ENCODE data around the gene AKR1C4. TPM values are rescaled to one million over a fixed set of nuclear protein-coding genes. Genes with fewer than 3 reads are reported as not detected.
"Not testable (repeated sequence)": the region's sequence is repeated elsewhere in the genome, so short reads cannot be mapped to it uniquely, and the experiment has no call there.

Gene AKR1C4
- total RNA-seq, 1 donor from 2014 or later = not detected

DNA sequence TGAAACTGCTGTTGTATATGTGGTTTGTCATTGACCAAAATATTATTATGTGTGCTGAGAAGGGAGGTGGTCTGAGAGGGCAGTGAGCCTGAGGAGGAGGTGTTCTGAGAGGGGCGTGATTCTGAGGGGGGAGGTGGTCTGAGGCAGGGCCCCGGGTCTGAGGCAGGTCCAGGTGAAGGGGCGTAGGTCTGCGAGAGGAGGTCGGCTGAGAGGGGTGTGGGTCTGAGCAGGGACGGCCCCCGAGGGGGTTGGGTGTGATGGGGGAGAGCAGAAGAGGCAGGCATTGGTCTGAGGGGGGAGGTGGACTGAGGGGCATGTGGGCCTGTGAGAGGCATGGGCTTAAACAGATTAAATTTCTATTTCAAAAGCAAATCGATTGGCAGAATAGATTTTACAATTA, 32.4 kb downstream of the AKR1C4 start:
- Histone ChIP-seq H3K36me3 (no peaks in the 10 kb centered on the region), H3K27me3 (ENCODE audit: low read depth) (no peaks in the 10 kb centered on the region), H3K4me1 (no peaks in the 10 kb centered on the region), H3K4me3 (no peak overlapping the region), H3K9me3 (replicated peaks) (peaks cover 7% of the 10 kb centered on the region), H3K27ac (replicated peaks) (no peak overlapping the region)
- no peak for DNase-seq
- no peak for TF ChIP-seq CTCF (IDR thresholded peaks at IDR 0.05; ENCODE audit: borderline replicate concordance)
- intact Hi-C loops (cut with micrococcal nuclease) = no loop called here

- Histone ChIP-seq H3K27ac (replicated peaks) (no peak overlapping the region), H3K9me3 (replicated peaks) (peaks cover 11% of the 10 kb centered on the region), H3K27me3 (ENCODE audit: low read depth) (no peaks in the 10 kb centered on the region), H3K4me1 (no peaks in the 10 kb centered on the region), H3K36me3 (no peaks in the 10 kb centered on the region), H3K4me3 (no peak overlapping the region)
- intact Hi-C loops (cut with micrococcal nuclease) = no loop called here
- no peak for TF ChIP-seq CTCF (IDR thresholded peaks at IDR 0.05; ENCODE audit: borderline replicate concordance)
- no peak for DNase-seq
Observed at GRCh38 chr10:5233324-5233723, 36.7 kb downstream of the AKR1C4 start.

GRCh38 chr10:5234106-5234860, 37.6 kb downstream of the AKR1C4 start:
- DNase-seq = no peak
- H3K4me3 ChIP-seq = no peak overlapping the region
- TF ChIP-seq CTCF (IDR thresholded peaks at IDR 0.05; ENCODE audit: borderline replicate concordance) = no peak
- no peak overlapping the region for H3K27ac ChIP-seq (replicated peaks)
- no peaks in the 10 kb centered on the region for H3K36me3 ChIP-seq
- intact Hi-C loops (cut with micrococcal nuclease) = no loop called here
- no peaks in the 10 kb centered on the region for H3K4me1 ChIP-seq
- peaks cover 19% of the 10 kb centered on the region for H3K9me3 ChIP-seq (replicated peaks)
- H3K27me3 ChIP-seq (ENCODE audit: low read depth) = no peaks in the 10 kb centered on the region

DNA sequence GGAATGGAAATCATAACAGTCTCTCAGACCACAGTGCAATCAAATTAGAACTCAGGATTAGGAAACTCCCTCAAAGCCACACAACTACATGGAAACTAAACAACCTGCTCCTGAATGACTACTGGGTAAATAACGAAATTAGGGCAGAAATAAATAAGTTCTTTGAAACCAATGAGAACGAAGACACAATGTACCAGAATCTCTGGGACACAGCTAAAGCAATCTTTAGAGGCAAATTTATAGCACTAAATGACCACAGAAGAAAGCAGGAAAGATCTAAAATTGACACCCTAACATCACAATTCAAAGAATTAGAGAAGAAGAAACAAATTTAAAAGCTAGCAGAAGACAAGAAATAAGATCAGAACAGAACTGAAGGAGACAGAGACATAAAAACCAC, 40.9 kb downstream of the AKR1C4 start:
- H3K4me1 ChIP-seq; H3K27ac ChIP-seq (replicated peaks); H3K27me3 ChIP-seq (ENCODE audit: low read depth); H3K36me3 ChIP-seq; intact Hi-C loops (cut with micrococcal nuclease); H3K4me3 ChIP-seq; DNase-seq: not testable (repeated sequence)
- peaks cover 20% of the 10 kb centered on the region for H3K9me3 ChIP-seq (replicated peaks)

- Histone ChIP-seq H3K4me3 (no peak overlapping the region), H3K27me3 (ENCODE audit: low read depth) (no peaks in the 10 kb centered on the region), H3K36me3 (no peaks in the 10 kb centered on the region), H3K9me3 (replicated peaks) (peaks cover 15% of the 10 kb centered on the region), H3K27ac (replicated peaks) (no peak overlapping the region), H3K4me1 (no peaks in the 10 kb centered on the region)
- intact Hi-C loops (cut with micrococcal nuclease) = no loop called here
- DNase-seq = no peak
- TF ChIP-seq CTCF (IDR thresholded peaks at IDR 0.05; ENCODE audit: borderline replicate concordance) = no peak
Observed at GRCh38 chr10:5242585-5242984, 45.9 kb downstream of the AKR1C4 start.

GRCh38 chr10:5243521-5243987, 46.9 kb downstream of the AKR1C4 start:
- Histone ChIP-seq H3K9me3 (replicated peaks) (peaks cover 8% of the 10 kb centered on the region), H3K27ac (replicated peaks) (no peak overlapping the region)

More at GRCh38 chr10:5243521-5243987, 46.9 kb downstream of the AKR1C4 start:
- Histone ChIP-seq H3K4me3 (no peak overlapping the region), H3K4me1 (no peaks in the 10 kb centered on the region), H3K36me3 (no peaks in the 10 kb centered on the region), H3K27me3 (ENCODE audit: low read depth) (no peaks in the 10 kb centered on the region)
- no peak for TF ChIP-seq CTCF (IDR thresholded peaks at IDR 0.05; ENCODE audit: borderline replicate concordance)
- intact Hi-C loops (cut with micrococcal nuclease) = no loop called here
- DNase-seq = no peak

All from left ventricle myocardium inferior (tissue), 1 donor.